HepG2 (cell line): ENCODE results near the gene LLGL1. TPM values are rescaled to one million over a fixed set of nuclear protein-coding genes. Genes with fewer than 3 reads are reported as not detected.

Experiments
- ATAC-seq: fragments of 200-7000 bp; cut with Tn5 transposase; 3 replicates; pipeline ENCODE4 v1.9.1; 2020; ENCODE audit warnings: mild to moderate bottlenecking, moderate library complexity
- BruUV-seq: library from RNA; stranded (reverse); fragments of 400-500 nt; replicated peaks from 2 replicates; lab custom pipeline; 2021; lab: Mats Ljungman, UMichigan
- CTCF ChIA-PET: fragments of 300-600 bp; formaldehyde crosslinking; extraction: SDS; loops from one replicate; lab custom pipeline; 2021; ENCODE audit warnings: low total read pairs, inconsistent platforms, low intra/inter-chr PET ratio; lab: Yijun Ruan, JAX
- POLR2A ChIA-PET: fragments of 350-600 bp; sonication (Branson Sonifier 250); formaldehyde crosslinking; loops from one replicate; lab custom pipeline; 2020; ENCODE audit warnings: antibody characterized with exemption, inconsistent platforms; lab: Yijun Ruan, JAX
- DNase-seq: peaks from one replicate; pipeline ENCODE4 v3.0.0-alpha.2; 2015; ENCODE audit warnings: low spot score
- FAIRE-seq: peaks from 3 replicates; lab custom pipeline; 2011; peaks lifted over from hg19 to GRCh38; lab: Jason Lieb, UNC
- H2AFZ ChIP-seq: one replicate; pipeline ENCODE4 v1.6.1; 2011; ENCODE audit warnings: low read length, inconsistent platforms
- H3K27ac ChIP-seq: fragments of 300-600 bp; 3 replicates; pipeline ENCODE4 v1.8.0; 2011; ENCODE audit warnings: mixed run types, mild to moderate bottlenecking, mixed read lengths, low read length, inconsistent platforms; ENCODE audit not compliant: insufficient read depth; ENCODE audit errors: extremely low read length
- H3K27me3 ChIP-seq, 2 experiments: fragments of 200-600 bp in 1 of 2; 2 replicates in 1 of 2; 3 replicates in 1 of 2; pipeline versions ENCODE4 v1.6.0 to v1.8.0; 2011; ENCODE audit warnings: low read length in 2 of 2, mild to moderate bottlenecking in 2 of 2, moderate library complexity in 2 of 2, inconsistent platforms in 1 of 2; ENCODE audit not compliant: insufficient read depth in 2 of 2, control insufficient read depth in 1 of 2
- H3K36me3 ChIP-seq, 2 experiments: fragments of 200-600 bp in 1 of 2; replicated peaks in 1 of 2; 2 replicates in 1 of 2; 3 replicates in 1 of 2; pipeline versions ENCODE4 v1.5.1 to v1.8.0; 2011; ENCODE audit warnings: low read length in 2 of 2, inconsistent platforms in 1 of 2; ENCODE audit not compliant: insufficient read depth in 2 of 2, control insufficient read depth in 1 of 2
- H3K4me1 ChIP-seq: 2 replicates; pipeline ENCODE4 v1.5.1; 2012; ENCODE audit warnings: low read length, inconsistent platforms; ENCODE audit not compliant: insufficient read depth
- H3K4me2 ChIP-seq: 2 replicates; pipeline ENCODE4 v1.6.0; 2011; ENCODE audit warnings: low read depth, low read length, inconsistent platforms
- H3K4me3 ChIP-seq, 3 experiments: fragments of 200-600 bp in 1 of 3; sonication (generic), shearing (Covaris generic) in 1 of 3; replicated peaks in 1 of 3; 2 replicates each; pipeline ENCODE4 v1.5.1; 2011 to 2016; ENCODE audit warnings: low read length in 3 of 3, inconsistent platforms in 2 of 3, low read depth in 2 of 3, mild to moderate bottlenecking in 2 of 3, control low read depth in 1 of 3, mixed read lengths in 1 of 3; ENCODE audit not compliant: insufficient read depth in 1 of 3
- H3K79me2 ChIP-seq: one replicate; pipeline ENCODE4 v1.6.1; 2011; ENCODE audit warnings: low read length, inconsistent platforms; ENCODE audit not compliant: insufficient read depth
- H3K9ac ChIP-seq: 2 replicates; pipeline ENCODE4 v1.6.0; 2011; ENCODE audit warnings: mild to moderate bottlenecking, low read depth, low read length, inconsistent platforms; ENCODE audit not compliant: insufficient read depth
- H3K9me3 ChIP-seq: 2 replicates; pipeline ENCODE4 v1.5.1; 2012; ENCODE audit warnings: mild to moderate bottlenecking, low read length
- H4K20me1 ChIP-seq: 2 replicates; pipeline ENCODE4 v1.6.0; 2011; ENCODE audit warnings: inconsistent platforms, mild to moderate bottlenecking, low read length, moderate library complexity; ENCODE audit not compliant: insufficient read depth
- FOXM1 ChIP-seq: sonication (generic); formaldehyde crosslinking; IDR thresholded peaks from 2 replicates; pipeline ENCODE4 v1.5.0; 2020; ENCODE audit warnings: missing genetic modification reagents
- MXD4 ChIP-seq: IDR thresholded peaks from 2 replicates; pipeline ENCODE4 v1.6.1; 2016; ENCODE audit warnings: mild to moderate bottlenecking, missing biosample characterization, missing genetic modification reagents
- NR2C2 ChIP-seq: sonication (generic); formaldehyde crosslinking; IDR thresholded peaks from 2 replicates; pipeline ENCODE4 v1.4.0; 2020; ENCODE audit warnings: missing genetic modification reagents, mild to moderate bottlenecking, moderate library complexity, borderline replicate concordance
- NR2F6 ChIP-seq, 2 experiments: IDR thresholded peaks; 2 replicates each; pipeline ENCODE4 v1.6.1; 2016; ENCODE audit warnings: antibody characterized with exemption in 1 of 2, mild to moderate bottlenecking in 1 of 2
- SNAI1 ChIP-seq: sonication (generic); formaldehyde crosslinking; IDR thresholded peaks from 2 replicates; pipeline ENCODE4 v1.5.0; 2020; ENCODE audit warnings: mild to moderate bottlenecking, missing genetic modification reagents, borderline replicate concordance
- ZBTB21 ChIP-seq: sonication (generic); formaldehyde crosslinking; IDR thresholded peaks from 2 replicates; pipeline ENCODE4 v1.4.0; 2020; ENCODE audit warnings: missing genetic modification reagents
- ZNF629 ChIP-seq: sonication (generic); formaldehyde crosslinking; conservative IDR thresholded peaks from 2 replicates; pipeline ENCODE4 v1.5.0; 2020; ENCODE audit warnings: missing genetic modification reagents
- ZNF639 ChIP-seq: conservative IDR thresholded peaks from 2 replicates; pipeline ENCODE4 v1.6.1; 2018; ENCODE audit warnings: missing genetic modification reagents
- ZNF646 ChIP-seq: sonication (generic); formaldehyde crosslinking; IDR thresholded peaks from 2 replicates; pipeline ENCODE4 v1.9.0; 2021; ENCODE audit warnings: mild to moderate bottlenecking, missing genetic modification reagents
- WGBS: methylation state at CpG from one replicate; pipeline ENCODE4 v1.1.6; 2017; ENCODE audit warnings: low lambda C conversion rate; 5-methylcytosine and 5-hydroxymethylcytosine counted together
- in situ Hi-C: cut with HindIII; loops from 2 replicates; pipeline ENCODE4 v1.10.0; 2017; ENCODE audit warnings: low pct_unique_long_range_greater_than_20kb; ENCODE audit not compliant: extremely low pct_ligation_motif_present
- intact Hi-C: fragments of 100-400 bp; cut with micrococcal nuclease; formaldehyde crosslinking; loops from one replicate; pipeline ENCODE4 v1.10.0; 2022; ENCODE audit not compliant: unreplicated experiment
- polyA plus RNA-seq, 8 experiments: library from polyadenylated mRNA; depleted of rRNA in 3 of 8; stranded (reverse) in 7 of 8; unstranded in 1 of 8; fragments of >200 nt; fragmentation: Illumina TruSeq in 4 of 8; extraction: Trizol in 4 of 8; gene quantifications; 2 replicates each; pipeline versions ENCODE4 v1.2.1 to v1.2.3, GENCODE V29; 2011 to 2016; ENCODE audit warnings: low read depth in 4 of 8, missing spikeins in 1 of 8, mixed read lengths in 1 of 8; ENCODE audit not compliant: insufficient read depth in 1 of 8
- total RNA-seq, 5 experiments: library from RNA; depleted of rRNA; stranded (reverse); fragments of >200 nt; fragmentation: Illumina TruSeq; extraction: Trizol; gene quantifications; 2 replicates each; pipeline ENCODE4 v1.2.3, GENCODE V29; 2016; ENCODE audit warnings: low read depth in 1 of 5

LLGL1 gene
- total and polyA plus RNA-seq, 2 of the 13 experiments (the other 11 are each of a cell fraction or from before 2014, with no cell fraction given), result 15.0 to 15.3 TPM

GRCh38 chr17:18229254-18229653, 3.8 kb downstream of the LLGL1 start:
- TF ChIP-seq ZNF639 (CRISPR knock-in tag) (no peak), NR2F6 (IDR thresholded peaks at IDR 0.05) (peak; percentile 63), NR2F6 (CRISPR knock-in tag; IDR thresholded peaks at IDR 0.05) (peak; percentile 7; the same call in 1 of the 2 replicates), NR2C2 (CRISPR knock-in tag) (peak; percentile 73)

GRCh38 chr17:18229771-18230170, 4.3 kb downstream of the LLGL1 start:
- no peaks in the 10 kb centered on the region for H3K9me3 ChIP-seq
- in situ Hi-C loops, result no loop called here
- peaks cover 4% of the 10 kb centered on the region; the same call in 1 of the 2 replicates for H4K20me1 ChIP-seq
- FAIRE-seq (no peak), DNase-seq (no peak), ATAC-seq (no peak)
- ChIA-PET CTCF (no interaction called here), POLR2A (no interaction called here)
- no peak overlapping the region for H3K4me2 ChIP-seq
- no peak overlapping the region for H2AFZ ChIP-seq
- WGBS, result 100% methylated on average over 5 of the region's 7 CpGs
- H3K4me3 ChIP-seq, result no peak overlapping the region
- intact Hi-C loops, result no loop called here
- H3K27me3 ChIP-seq, result no peaks in the 10 kb centered on the region; a peak in 1 of 5 replicates
- no peak overlapping the region for H3K9ac ChIP-seq
- no TSS peak for BruUV-seq
- H3K79me2 ChIP-seq, result peaks cover 21% of the 10 kb centered on the region
- H3K4me1 ChIP-seq, result peaks cover 41% of the 10 kb centered on the region
- no peak overlapping the region for H3K27ac ChIP-seq
- peak; percentile 76 for TF ChIP-seq ZNF629
- TF ChIP-seq ZNF646 (CRISPR knock-in tag), result no peak
- TF ChIP-seq MXD4, result no peak
- no peak for TF ChIP-seq SNAI1 (CRISPR knock-in tag)
- TF ChIP-seq ZBTB21 (CRISPR knock-in tag), result no peak
- TF ChIP-seq FOXM1 (CRISPR knock-in tag), result no peak
- peaks cover 6 to 20% of the 10 kb centered on the region in 2 experiments; a peak in 4 of 5 replicates for H3K36me3 ChIP-seq

More at GRCh38 chr17:18229254-18229653, 3.8 kb downstream of the LLGL1 start:
- 0 out of 2 replicates have a peak overlapping the region, but pooled peaks have one; percentile 8 for H3K9ac ChIP-seq
- FAIRE-seq, result no peak
- H3K4me2 ChIP-seq, result no peak overlapping the region
- no peak for DNase-seq
- H3K27me3 ChIP-seq, result no peaks in the 10 kb centered on the region; a peak in 1 of 5 replicates
- 55% methylated on average over 4 of the region's 4 CpGs for WGBS
- H3K4me1 ChIP-seq, result peaks cover 46% of the 10 kb centered on the region
- peaks cover 4% of the 10 kb centered on the region; the same call in 1 of the 2 replicates for H4K20me1 ChIP-seq
- no peak overlapping the region for H2AFZ ChIP-seq
- intact Hi-C loops, result no loop called here
- no peak for ATAC-seq
- peaks cover 4 to 17% of the 10 kb centered on the region in 2 experiments; a peak in 4 of 5 replicates for H3K36me3 ChIP-seq
- in situ Hi-C loops, result no loop called here
- no TSS peak for BruUV-seq
- H3K9me3 ChIP-seq, result no peaks in the 10 kb centered on the region
- no peak overlapping the region for H3K4me3 ChIP-seq
- no peak overlapping the region for H3K27ac ChIP-seq
- POLR2A ChIA-PET, result interaction anchor here (1.3 kb wide), 1 partner anchor 38 kb away, joined by 3 read pairs; no protein-coding TSS in a partner anchor
- peaks cover 21% of the 10 kb centered on the region for H3K79me2 ChIP-seq
- CTCF ChIA-PET, result no interaction called here
